SJCRH30 (cell line): ENCODE data around the gene CRYAB. TPM values are rescaled to one million over a fixed set of nuclear protein-coding genes. Genes with fewer than 3 reads are reported as not detected.
"Not testable (repeated sequence)": the region's sequence is repeated elsewhere in the genome, so short reads cannot be mapped to it uniquely, and the experiment has no call there.

Source experiments
- DNase-seq, 2 experiments: peaks; one replicate each; pipeline ENCODE4 v3.0.0-alpha.2; 2015 to 2020
- H3K27ac ChIP-seq: fragments of 250-450 bp; sonication (Bioruptor Pico); 2 replicates; pipeline ENCODE4 v1.5.1; 2020; ENCODE audit warnings: mild to moderate bottlenecking, moderate library complexity
- H3K27me3 ChIP-seq: fragments of 250-450 bp; sonication (Bioruptor Pico); 2 replicates; pipeline ENCODE4 v1.5.1; 2020; ENCODE audit warnings: mild to moderate bottlenecking, moderate library complexity
- H3K36me3 ChIP-seq: fragments of 250-450 bp; sonication (Bioruptor Pico); 2 replicates; pipeline ENCODE4 v1.5.1; 2020; ENCODE audit warnings: mild to moderate bottlenecking, moderate library complexity
- H3K4me1 ChIP-seq: fragments of 250-450 bp; sonication (Bioruptor Pico); 2 replicates; pipeline ENCODE4 v1.5.1; 2020; ENCODE audit warnings: mild to moderate bottlenecking, moderate library complexity
- H3K4me3 ChIP-seq: fragments of 250-450 bp; sonication (Bioruptor Pico); 2 replicates; pipeline ENCODE4 v1.5.1; 2020; ENCODE audit warnings: mild to moderate bottlenecking, moderate library complexity
- H3K9me3 ChIP-seq: fragments of 250-450 bp; sonication (Bioruptor Pico); replicated peaks from 2 replicates; pipeline ENCODE4 v1.5.1; 2020; ENCODE audit warnings: mild to moderate bottlenecking, moderate library complexity
- total RNA-seq: library from RNA; depleted of rRNA; stranded (reverse); fragments of >200 nt; shearing (Covaris generic); gene quantifications from 2 replicates; pipeline ENCODE4 v1.2.3, GENCODE V29; 2014

CRYAB gene
- total RNA-seq, 1 experiment from 2014 or later = 3.4 TPM

DNA sequence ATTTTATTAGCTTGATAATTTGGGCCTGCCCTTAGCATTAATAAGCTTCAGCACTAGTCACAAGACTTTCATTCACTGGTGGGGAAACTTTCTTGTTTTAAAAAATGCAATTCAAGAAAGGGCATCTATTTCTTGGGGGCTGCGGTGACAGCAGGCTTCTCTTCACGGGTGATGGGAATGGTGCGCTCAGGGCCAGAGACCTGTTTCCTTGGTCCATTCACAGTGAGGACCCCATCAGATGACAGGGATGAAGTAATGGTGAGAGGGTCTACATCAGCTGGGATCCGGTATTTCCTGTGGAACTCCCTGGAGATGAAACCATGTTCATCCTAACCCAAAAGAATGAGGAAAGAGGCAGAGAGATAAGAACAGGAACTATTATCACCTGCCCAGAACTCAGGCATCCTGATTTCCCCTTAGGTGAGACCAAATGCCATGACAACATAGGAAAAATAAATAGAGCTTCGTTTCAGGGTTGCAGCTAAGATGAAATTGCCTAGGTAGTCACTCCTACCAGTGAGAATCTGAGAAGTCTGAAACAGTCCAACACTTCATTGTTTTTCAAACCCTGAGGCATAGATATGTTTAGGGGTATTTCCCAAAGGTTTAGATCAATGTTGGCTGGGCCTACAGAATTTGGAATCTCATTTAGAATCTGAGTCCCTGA, 2.8 kb downstream of the CRYAB start:
- no peaks in the 10 kb centered on the region for H3K36me3 ChIP-seq
- peaks cover 7% of the 10 kb centered on the region for H3K4me1 ChIP-seq
- no peaks in the 10 kb centered on the region for H3K27me3 ChIP-seq
- H3K4me3 ChIP-seq = no peak overlapping the region
- H3K27ac ChIP-seq = no peak overlapping the region
- no peak for DNase-seq
- no peaks in the 10 kb centered on the region for H3K9me3 ChIP-seq

DNA sequence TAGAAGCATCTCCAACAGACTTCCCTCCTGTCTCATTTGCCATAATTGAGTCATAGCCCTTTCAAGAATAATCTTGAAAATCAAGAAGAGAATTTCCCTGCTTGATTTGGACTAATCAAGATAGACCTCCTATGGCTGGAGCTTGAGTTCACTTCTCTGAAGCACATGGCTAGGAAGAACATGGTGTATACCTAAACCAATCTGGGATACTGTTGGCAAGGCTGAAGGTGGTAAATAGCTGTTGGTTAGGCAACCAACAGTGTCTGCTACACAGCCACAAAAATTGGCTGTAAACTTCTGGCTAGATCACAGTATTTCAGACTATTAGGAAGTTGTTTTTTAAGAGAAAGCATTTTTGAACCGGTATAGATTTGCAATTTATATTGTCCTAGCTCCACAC, 4.9 kb downstream of the CRYAB start:
- Histone ChIP-seq H3K4me1 (peaks cover under 1% of the 10 kb centered on the region), H3K36me3 (no peaks in the 10 kb centered on the region), H3K4me3 (no peak overlapping the region), H3K27ac (no peak overlapping the region), H3K27me3 (no peaks in the 10 kb centered on the region), H3K9me3 (no peaks in the 10 kb centered on the region)
- DNase-seq = no peak

DNA sequence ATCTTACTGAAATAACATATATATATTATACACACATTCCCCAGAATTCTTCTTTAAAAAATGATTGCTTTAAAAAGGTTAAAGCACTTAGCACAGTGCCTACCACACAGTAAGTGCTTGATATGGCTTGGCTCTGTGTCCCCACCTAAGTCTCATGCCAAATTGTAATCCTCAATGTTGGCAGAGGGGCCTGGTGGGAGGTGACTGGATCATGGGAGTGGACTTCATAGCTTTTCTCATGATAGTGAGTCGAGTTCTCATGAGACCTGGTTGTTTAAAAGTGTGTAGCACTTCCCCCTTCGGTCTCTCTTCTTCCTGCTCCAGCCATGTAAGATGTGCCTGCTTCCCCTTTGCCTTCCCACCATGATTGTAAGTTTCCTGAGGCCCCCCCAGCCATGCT, 6.2 kb downstream of the CRYAB start:
- Histone ChIP-seq H3K27me3 (no peaks in the 10 kb centered on the region), H3K36me3 (no peaks in the 10 kb centered on the region), H3K27ac (no peak overlapping the region), H3K4me3 (no peak overlapping the region), H3K9me3 (no peaks in the 10 kb centered on the region), H3K4me1 (no peaks in the 10 kb centered on the region)
- no peak for DNase-seq

DNA sequence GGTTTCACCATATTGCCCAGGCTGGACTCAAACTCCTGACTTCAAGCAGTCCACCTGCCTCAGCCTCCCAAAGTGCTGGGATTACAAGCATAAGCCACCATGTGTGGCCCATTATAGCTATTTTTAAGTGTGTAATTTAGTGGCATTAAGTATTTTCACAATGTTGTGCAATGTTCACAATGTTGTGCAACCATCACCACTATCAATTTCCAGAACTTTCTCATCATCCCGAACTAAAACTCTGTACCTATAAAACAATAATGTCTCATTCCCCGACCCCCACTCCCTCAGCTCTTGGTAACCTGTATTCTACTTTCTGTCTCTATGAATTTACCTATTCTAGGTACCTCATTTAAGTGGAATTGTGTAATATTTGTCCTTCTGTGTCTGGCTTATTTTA, 24.7 kb downstream of the CRYAB start:
- H3K4me3 ChIP-seq = no peak overlapping the region
- no peak overlapping the region for H3K27ac ChIP-seq
- H3K27me3 ChIP-seq = no peaks in the 10 kb centered on the region
- H3K36me3 ChIP-seq = no peaks in the 10 kb centered on the region
- H3K9me3 ChIP-seq = no peaks in the 10 kb centered on the region
- no peaks in the 10 kb centered on the region for H3K4me1 ChIP-seq
- no peak for DNase-seq

DNA sequence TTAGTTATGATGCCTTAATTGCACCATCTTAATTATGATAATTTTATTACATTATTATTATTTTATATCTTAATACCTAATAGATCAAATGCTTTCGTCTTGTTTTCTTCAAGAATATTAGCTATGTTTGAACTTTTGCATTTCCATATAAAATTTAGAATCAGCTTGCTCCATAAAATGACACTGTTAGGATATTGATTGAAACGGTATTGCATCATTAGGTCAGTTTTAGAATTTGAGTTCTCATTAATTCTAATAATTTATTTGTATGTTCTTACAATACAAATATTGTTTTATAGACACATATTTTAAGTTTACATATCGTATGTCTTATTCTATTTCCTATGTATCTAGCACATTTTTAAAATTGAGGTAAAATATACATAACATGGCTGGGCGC, 25.5 kb downstream of the CRYAB start:
- Histone ChIP-seq H3K36me3 (no peaks in the 10 kb centered on the region), H3K27me3 (no peaks in the 10 kb centered on the region), H3K9me3 (no peaks in the 10 kb centered on the region), H3K4me1 (no peaks in the 10 kb centered on the region), H3K4me3 (no peak overlapping the region), H3K27ac (no peak overlapping the region)
- no peak for DNase-seq

DNA sequence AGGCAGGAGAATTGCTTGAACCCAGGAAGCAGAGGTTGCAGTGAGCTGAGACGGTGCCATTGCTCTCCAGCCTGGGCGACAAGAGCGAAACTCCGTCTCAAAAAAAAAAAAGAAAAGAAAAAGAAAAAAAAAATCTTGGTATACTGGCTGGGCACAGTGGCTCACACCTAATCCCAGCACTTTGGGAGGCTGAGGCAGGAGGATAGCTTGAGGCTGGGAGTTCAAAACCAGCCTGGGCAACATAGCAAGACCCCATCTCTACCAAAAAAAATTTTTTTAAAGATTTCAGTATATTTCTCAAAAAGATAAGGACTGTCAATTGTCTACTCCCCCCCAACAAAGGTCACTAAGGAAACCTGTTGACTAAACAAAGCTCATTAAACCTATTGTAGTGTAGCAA, 26.5 kb downstream of the CRYAB start:
- not testable (repeated sequence) for H3K4me3 ChIP-seq, H3K27me3 ChIP-seq, DNase-seq, H3K4me1 ChIP-seq, H3K27ac ChIP-seq, H3K36me3 ChIP-seq, H3K9me3 ChIP-seq

DNA sequence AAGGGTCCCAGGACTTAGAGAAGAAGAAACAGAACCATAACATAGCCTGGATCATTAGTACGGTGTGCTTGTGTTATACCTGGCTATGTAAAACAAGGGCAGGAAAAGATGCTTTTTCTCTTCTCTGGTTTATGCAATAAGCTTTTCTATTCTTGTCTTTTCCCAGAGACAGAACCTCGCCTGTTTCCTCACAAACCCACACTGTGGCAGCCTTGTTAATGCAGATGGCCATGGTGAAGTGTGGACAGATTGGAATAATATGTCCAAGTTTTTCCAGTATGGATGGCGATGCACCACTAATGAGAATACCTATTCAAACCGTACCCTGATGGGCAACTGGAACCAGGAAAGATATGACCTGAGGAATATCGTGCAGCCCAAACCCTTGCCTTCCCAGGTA, 29.4 kb downstream of the CRYAB start:
- no peaks in the 10 kb centered on the region for H3K27me3 ChIP-seq
- H3K36me3 ChIP-seq = no peaks in the 10 kb centered on the region
- H3K27ac ChIP-seq = no peak overlapping the region
- no peak overlapping the region for H3K4me3 ChIP-seq
- H3K4me1 ChIP-seq = no peaks in the 10 kb centered on the region
- no peaks in the 10 kb centered on the region for H3K9me3 ChIP-seq
- DNase-seq = no peak

DNA sequence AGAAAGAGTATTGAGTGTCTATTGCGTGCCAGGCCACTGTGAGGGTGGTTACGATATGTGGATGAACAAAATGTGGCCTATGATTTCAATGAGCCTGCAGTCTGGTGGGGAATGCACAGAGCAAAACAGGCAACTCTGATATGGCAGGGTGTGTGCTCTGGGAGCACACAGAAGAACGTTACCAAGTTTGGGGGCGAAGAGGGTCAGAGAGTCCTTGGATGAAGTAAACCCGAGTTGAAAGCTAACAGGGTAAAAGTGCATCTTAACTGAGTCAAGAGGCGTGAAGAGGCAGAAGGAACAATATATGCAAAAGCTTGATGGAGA, 32.0 kb downstream of the CRYAB start:
- Histone ChIP-seq H3K36me3 (no peaks in the 10 kb centered on the region), H3K4me1 (no peaks in the 10 kb centered on the region), H3K4me3 (peak overlapping the region; percentile 78), H3K9me3 (no peaks in the 10 kb centered on the region), H3K27ac (peak overlapping the region; percentile 93), H3K27me3 (no peaks in the 10 kb centered on the region)
- DNase-seq = no peak

DNA sequence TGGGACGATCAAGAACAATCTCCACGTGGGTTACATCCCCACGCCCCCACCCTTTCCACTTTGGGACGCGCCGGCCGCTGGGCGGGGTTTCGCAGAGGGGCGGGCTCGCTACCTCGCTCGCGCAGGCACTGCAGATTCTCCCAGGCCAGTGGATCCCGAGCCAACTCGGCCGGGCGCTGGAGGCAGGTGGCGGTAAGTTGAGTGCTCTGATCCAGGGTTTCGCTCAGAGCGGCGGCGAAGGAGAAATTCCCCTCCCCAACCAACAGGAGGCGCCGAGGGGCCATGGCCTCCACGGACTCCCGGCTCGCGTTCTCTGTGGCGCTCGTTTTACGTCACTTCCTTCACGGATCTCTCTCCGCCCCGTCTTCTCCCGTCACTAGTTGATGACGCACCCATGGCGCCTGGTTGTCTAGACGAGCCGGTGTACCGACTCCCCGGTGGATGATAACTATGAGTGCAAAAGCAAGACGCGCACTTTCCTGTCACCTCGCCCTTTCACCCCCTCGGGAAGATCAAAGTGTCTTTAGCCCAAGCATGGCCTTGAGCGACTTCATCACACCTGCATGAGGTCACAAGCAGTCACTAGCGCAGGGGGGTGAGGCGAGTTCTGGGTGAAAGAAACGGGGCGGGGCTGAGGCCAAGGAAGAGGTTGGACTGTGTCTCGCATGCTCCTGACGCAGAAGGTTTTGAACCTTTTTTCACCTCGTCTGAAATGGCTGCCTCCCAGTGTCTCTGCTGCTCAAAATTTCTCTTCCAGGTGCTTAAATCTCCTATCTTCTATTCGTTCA, 32.5 kb downstream of the CRYAB start, which contains the start of the genes CFAP68 and FDXACB1:
Gene CFAP68, plus strand, starts transcription at position 693 of the 788 bp plus-strand sequence. Its CDS starts 20 bp downstream, at position 713.
Gene FDXACB1, minus strand, starts transcription at position 317 of the 788 bp plus-strand sequence. Its CDS starts 33 bp downstream, at position 284.
- Histone ChIP-seq H3K36me3 (no peaks in the 10 kb centered on the region), H3K27ac (peak within 1 kb of the TSS; percentile 93), H3K27me3 (no peaks in the 10 kb centered on the region), H3K4me3 (peak within 1 kb of the TSS; percentile 78), H3K4me1 (no peaks in the 10 kb centered on the region), H3K9me3 (no peaks in the 10 kb centered on the region)
- peak; percentile 95 to 97 for DNase-seq

DNA sequence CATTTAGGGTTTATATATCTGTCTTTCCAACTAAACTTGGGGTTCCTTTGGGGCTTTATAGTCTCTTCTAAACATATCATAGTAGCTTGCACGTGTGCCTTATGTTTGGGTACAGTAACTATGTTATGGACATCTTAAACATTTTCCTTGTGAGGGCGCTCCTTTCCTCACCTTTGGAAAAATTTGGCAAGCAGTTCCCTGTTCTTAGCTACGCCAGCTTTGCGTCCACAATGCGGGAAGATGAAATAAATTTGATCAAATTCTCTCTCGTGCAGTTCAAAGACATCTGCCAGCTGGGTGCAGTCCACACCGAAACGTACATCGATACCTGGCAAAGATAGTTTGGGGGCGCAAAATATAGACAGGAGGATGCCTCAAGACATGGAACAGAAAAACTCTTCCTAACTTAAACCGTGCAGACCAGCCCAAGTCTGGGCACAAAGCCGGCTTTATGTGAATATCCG, 33.2 kb downstream of the CRYAB start:
- Histone ChIP-seq H3K4me1 (no peaks in the 10 kb centered on the region), H3K27ac (peak overlapping the region; percentile 93), H3K36me3 (no peaks in the 10 kb centered on the region), H3K9me3 (no peaks in the 10 kb centered on the region), H3K4me3 (peak overlapping the region; percentile 78), H3K27me3 (no peaks in the 10 kb centered on the region)
- no peak for DNase-seq

DNA sequence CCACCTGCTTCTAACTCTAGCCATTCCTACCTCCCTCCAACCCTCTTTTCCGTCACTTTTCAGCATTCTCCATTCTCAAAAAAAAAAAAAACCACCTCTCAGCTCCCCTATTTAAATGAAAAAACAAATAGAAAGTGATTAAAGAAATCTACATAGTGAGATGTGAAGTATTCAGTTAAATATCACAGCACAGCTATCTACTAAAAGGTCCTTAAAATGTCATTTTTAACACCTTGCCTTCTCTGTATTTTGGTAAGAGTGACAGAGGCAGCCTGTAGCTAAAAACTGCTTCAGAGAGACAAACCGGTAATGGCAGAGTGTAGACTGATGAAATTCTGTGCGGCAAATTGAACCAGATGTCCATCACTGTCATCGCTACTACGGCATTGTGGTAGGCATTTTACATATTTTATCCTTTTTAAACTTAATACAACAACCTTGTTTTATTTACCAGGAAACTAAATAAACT, 39.8 kb downstream of the CRYAB start:
- H3K27ac ChIP-seq = peak overlapping the region; percentile 64; the same call in 1 of the 2 replicates
- no peaks in the 10 kb centered on the region for H3K9me3 ChIP-seq
- no peaks in the 10 kb centered on the region for H3K27me3 ChIP-seq
- no peaks in the 10 kb centered on the region; the same call in 1 of the 2 replicates for H3K36me3 ChIP-seq
- peak overlapping the region; percentile 99 for H3K4me3 ChIP-seq
- peak in 1 of 2 experiments; percentile 17 for DNase-seq
- H3K4me1 ChIP-seq = no peaks in the 10 kb centered on the region

DNA sequence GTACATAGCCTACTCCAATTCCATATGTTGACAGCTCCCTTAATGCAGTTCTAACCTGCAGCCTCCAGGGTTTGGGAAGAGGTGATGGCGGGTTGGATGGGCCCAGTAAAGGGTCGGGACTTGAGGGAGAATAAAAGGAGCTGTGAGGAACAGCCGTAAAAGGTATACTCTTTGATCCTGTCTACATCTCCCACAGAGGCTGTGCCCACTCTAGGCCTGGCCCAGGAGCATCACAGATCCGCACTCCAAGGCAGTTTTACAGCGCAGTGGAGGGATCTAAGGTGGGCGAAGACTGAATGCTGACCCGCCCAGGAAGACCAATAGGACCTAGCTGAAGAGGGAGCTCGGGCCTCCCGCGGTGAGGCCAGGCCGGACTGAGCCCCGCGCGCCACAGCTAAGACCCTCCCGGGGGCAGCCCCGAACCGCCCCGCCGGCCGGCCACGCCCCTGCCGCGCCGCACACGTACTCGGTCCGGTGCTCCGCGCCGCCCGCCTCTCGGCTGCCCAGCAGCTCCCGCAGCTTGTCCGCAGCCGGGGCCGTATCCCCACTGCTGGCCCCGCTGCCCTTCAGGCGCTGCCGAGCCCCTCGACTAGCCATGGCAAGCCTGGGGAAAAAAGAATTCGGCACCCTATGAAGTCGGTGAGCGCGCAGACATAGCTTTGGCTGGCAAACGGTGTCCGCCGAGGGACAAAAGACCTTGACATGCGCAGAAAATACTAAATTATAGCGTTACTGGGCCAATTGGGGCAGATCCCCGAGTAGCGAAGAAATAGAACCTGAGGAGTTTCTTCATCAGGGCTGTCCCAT, 40.5 kb downstream of the CRYAB start, which contains the start of gene ALG9:
Gene ALG9, minus strand, starts transcription at position 696 of the 807 bp plus-strand sequence. Its CDS starts 99 bp downstream, at position 597.
- DNase-seq = peak; percentile 77 to 79
- Histone ChIP-seq H3K27ac (peak within 1 kb of the TSS; percentile 64), H3K4me3 (peak within 1 kb of the TSS; percentile 99), H3K4me1 (no peaks in the 10 kb centered on the region), H3K27me3 (no peaks in the 10 kb centered on the region), H3K36me3 (no peaks in the 10 kb centered on the region; the same call in 1 of the 2 replicates), H3K9me3 (no peaks in the 10 kb centered on the region)

DNA sequence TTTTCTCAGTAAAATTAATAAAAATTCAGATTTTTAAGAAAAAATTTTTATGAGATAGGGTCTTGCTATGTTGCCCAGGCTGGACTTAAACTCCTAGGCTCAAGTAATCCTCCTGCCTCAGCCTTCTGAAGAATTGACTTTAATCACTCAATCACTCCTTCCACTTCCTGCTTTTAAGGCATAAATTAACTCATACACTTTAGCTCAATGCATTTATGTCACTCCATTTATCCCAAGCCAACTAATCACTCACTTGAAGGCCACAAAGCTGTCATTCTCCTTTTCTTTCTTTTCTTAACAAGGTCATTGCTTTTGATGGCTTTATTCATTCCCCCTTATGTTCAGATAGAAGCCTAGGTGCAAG, 41.1 kb downstream of the CRYAB start:
- H3K27ac ChIP-seq = no peak overlapping the region
- DNase-seq = no peak
- H3K36me3 ChIP-seq = no peaks in the 10 kb centered on the region; the same call in 1 of the 2 replicates
- peak overlapping the region; percentile 99 for H3K4me3 ChIP-seq
- no peaks in the 10 kb centered on the region for H3K4me1 ChIP-seq
- no peaks in the 10 kb centered on the region for H3K9me3 ChIP-seq
- no peaks in the 10 kb centered on the region for H3K27me3 ChIP-seq

DNA sequence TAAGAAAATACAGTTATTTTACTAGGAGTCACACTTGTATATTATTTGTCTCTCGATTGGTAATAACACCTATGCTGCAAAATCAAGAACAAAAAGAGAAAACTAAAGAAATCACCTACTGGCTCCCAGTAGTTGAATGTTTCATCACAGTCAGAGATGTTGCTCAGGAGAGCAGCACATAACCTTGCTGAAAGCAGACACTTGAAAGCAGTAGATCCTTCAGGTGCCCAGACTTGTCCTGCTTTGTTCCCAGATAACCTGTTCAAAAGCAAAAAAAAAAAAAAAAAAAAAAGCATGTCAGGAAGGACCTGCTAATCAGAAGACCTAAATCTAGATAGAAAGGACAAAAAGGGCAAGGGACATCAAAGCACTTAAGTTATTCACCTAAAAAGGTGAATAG, 41.5 kb downstream of the CRYAB start:
- Histone ChIP-seq H3K9me3 (no peaks in the 10 kb centered on the region), H3K27me3 (no peaks in the 10 kb centered on the region), H3K36me3 (no peaks in the 10 kb centered on the region; the same call in 1 of the 2 replicates), H3K27ac (no peak overlapping the region), H3K4me3 (no peak overlapping the region; the same call in 1 of the 2 replicates), H3K4me1 (no peaks in the 10 kb centered on the region)
- DNase-seq = no peak
